Body of pancreas (tissue), 4 donors: ENCODE results near the gene CYP1A1. TPM values are rescaled to one million over a fixed set of nuclear protein-coding genes. Genes with fewer than 3 reads are reported as not detected.

Source experiments
- ATAC-seq: fragments of 150-250 bp; one replicate; pipeline ENCODE4 v1.9.1; 2016
- DNase-seq, 4 donors: peaks; one replicate each; pipeline ENCODE4 v3.0.0-alpha.2; 2019
- H3K27ac ChIP-seq, 4 donors: fragments of 200-600 bp; sonication (generic); 1 replicate in 3 of 4; 2 replicates in 1 of 4; pipeline versions ENCODE4 v1.5.1 to v1.6.1; 2016 to 2019; ENCODE audit warnings: mild to moderate bottlenecking in 1 of 4, mixed read lengths in 1 of 4, moderate library complexity in 1 of 4
- H3K27me3 ChIP-seq, 2 donors: fragments of 200-600 bp; sonication (generic); one replicate each; pipeline ENCODE4 v1.6.0; 2016; ENCODE audit warnings: mild to moderate bottlenecking in 1 of 2
- H3K36me3 ChIP-seq, 2 donors: fragments of 200-600 bp; sonication (generic); replicated peaks in 1 of 2; 2 replicates each; pipeline ENCODE4 v1.5.1; 2016; ENCODE audit warnings: low read depth in 2 of 2; ENCODE audit not compliant: insufficient read depth in 1 of 2
- H3K4me1 ChIP-seq: fragments of 200-600 bp; sonication (generic); one replicate; pipeline ENCODE4 v1.6.0; 2016
- H3K4me3 ChIP-seq, 2 donors: fragments of 200-600 bp; sonication (generic); 1 replicate in 1 of 2; 2 replicates in 1 of 2; pipeline ENCODE4 v1.5.1; 2016 to 2019
- H3K9me3 ChIP-seq, 3 donors: fragments of 200-600 bp; sonication (generic); 1 replicate in 2 of 3; 2 replicates in 1 of 3; pipeline ENCODE4 v1.5.1; 2016
- POLR2A ChIP-seq, 3 donors: fragments of 450-650 bp; IDR thresholded peaks; one replicate each; pipeline ENCODE4 v1.6.1; 2016; ENCODE audit warnings: antibody characterized with exemption in 3 of 3, mild to moderate bottlenecking in 2 of 3
- WGBS, 2 donors: methylation state at CpG; one replicate each; pipeline ENCODE4 v1.1.5; 2017; 5-methylcytosine and 5-hydroxymethylcytosine counted together
- intact Hi-C: fragments of 100-400 bp; cut with DNase I; formaldehyde crosslinking; loops from one replicate; pipeline ENCODE4 v1.15.1; 2023
- total RNA-seq, 2 donors: library from RNA; depleted of rRNA; stranded (reverse); fragments of >200 nt; gene quantifications; one replicate each; pipeline ENCODE4 v1.1.0, GENCODE V29; 2016
- TF ChIP-seq, protein P1 (sequence below), 7 experiments: fragments of 450-650 bp in 4 of 7; fragments of 200-600 bp in 3 of 7; sonication (generic) in 3 of 7; IDR thresholded peaks; one replicate each; pipeline ENCODE4 v1.5.1; 2016 to 2019; ENCODE audit warnings: antibody characterized with exemption in 7 of 7

The CYP1A1 gene
- total RNA-seq, 2 donors from 2014 or later: 1.6 TPM; not detected in 1

DNA sequence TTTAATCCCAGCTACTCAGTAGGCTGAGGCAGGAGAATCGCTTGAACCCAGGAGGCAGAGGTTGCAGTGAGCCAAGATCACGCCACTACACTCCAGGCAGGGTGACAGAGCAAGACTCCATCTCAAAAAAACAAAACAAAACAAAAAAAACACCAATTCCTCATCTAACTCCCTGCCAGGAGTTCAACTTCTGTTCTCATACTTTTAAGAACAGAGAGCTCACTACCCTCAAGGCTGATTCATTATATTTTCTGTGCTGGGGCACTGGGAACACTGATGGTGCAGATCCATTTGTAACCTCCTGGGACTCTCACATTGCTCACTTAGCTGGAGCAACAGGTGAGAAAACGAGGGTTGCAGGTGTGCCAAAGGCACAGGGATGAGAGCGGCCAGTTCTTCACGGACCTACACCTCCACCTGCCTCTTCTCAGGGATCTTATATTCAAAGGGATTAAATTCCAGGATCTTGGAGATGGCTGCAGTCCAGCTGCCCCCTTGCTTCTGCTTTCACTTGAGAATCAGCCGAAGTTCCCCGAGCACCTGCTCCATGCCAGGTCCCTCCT, 44.2 kb upstream of the CYP1A1 start:
- no peaks in the 10 kb centered on the region for H3K36me3 ChIP-seq
- intact Hi-C loops: loop anchor here (5.0 to 10.0 kb wide), 3 partner anchors 137 to 385 kb away; no protein-coding TSS in a partner anchor
- 16 to 45% methylated on average over 5 to 7 of the region's 7 CpGs for WGBS, 2 donors

DNA sequence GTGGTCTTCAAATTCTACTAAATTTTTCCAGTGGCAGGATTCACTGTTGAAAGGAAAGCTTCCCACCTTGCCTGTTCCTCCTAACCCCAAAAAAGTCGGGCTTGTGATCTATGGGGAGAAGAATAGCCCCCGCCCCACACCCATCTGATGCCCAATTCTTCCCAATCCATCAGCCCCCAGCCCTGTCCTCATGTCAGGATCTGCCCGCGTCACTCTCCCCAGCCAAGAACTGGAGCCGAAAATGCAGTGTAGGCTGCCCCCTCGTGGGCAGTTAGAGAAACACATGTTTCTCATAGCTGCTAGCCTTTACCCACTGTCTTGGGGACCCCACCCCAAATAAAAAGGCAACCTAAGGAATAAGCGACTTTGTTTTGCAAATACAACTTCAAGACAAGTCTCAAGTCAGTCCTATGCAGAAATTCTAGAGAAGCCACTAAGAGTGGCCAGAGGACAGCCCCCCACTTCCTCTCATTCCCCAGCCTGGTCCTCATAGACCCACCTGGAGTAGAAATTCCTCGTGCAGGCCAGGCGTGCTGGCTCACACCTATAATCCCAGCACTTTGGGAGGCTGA, 43.5 kb upstream of the CYP1A1 start:
- H3K27ac ChIP-seq: no peak overlapping the region
- H3K4me3 ChIP-seq: no peak overlapping the region
- H3K27me3 ChIP-seq: no peaks in the 10 kb centered on the region
- DNase-seq (peak; percentile 67 to 74 (median 68)), ATAC-seq (peak; percentile 68)
- no peaks in the 10 kb centered on the region for H3K36me3 ChIP-seq
- 1 to 2% methylated on average over 9 of the region's 9 CpGs for WGBS, 2 donors
- TF ChIP-seq, protein P1, sequence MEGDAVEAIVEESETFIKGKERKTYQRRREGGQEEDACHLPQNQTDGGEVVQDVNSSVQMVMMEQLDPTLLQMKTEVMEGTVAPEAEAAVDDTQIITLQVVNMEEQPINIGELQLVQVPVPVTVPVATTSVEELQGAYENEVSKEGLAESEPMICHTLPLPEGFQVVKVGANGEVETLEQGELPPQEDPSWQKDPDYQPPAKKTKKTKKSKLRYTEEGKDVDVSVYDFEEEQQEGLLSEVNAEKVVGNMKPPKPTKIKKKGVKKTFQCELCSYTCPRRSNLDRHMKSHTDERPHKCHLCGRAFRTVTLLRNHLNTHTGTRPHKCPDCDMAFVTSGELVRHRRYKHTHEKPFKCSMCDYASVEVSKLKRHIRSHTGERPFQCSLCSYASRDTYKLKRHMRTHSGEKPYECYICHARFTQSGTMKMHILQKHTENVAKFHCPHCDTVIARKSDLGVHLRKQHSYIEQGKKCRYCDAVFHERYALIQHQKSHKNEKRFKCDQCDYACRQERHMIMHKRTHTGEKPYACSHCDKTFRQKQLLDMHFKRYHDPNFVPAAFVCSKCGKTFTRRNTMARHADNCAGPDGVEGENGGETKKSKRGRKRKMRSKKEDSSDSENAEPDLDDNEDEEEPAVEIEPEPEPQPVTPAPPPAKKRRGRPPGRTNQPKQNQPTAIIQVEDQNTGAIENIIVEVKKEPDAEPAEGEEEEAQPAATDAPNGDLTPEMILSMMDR (IDR thresholded peaks at IDR 0.05): peak; percentile 59 to 84 (median 78)
- TF ChIP-seq POLR2A (IDR thresholded peaks at IDR 0.05): no peak
- H3K9me3 ChIP-seq: no peaks in the 10 kb centered on the region
- intact Hi-C loops: loop anchor here (5.0 to 10.0 kb wide), 2 partner anchors 137 to 384 kb away; no protein-coding TSS in a partner anchor
- H3K4me1 ChIP-seq: peaks cover 6% of the 10 kb centered on the region

More for the DNA sequence above, 44.2 kb upstream of the CYP1A1 start:
- peaks cover 6% of the 10 kb centered on the region for H3K4me1 ChIP-seq
- no peak for ATAC-seq
- no peak for TF ChIP-seq POLR2A (IDR thresholded peaks at IDR 0.05)
- TF ChIP-seq, protein P1 (IDR thresholded peaks at IDR 0.05): no peak
- H3K9me3 ChIP-seq: no peaks in the 10 kb centered on the region
- no peaks in the 10 kb centered on the region for H3K27me3 ChIP-seq
- no peak overlapping the region for H3K27ac ChIP-seq
- H3K4me3 ChIP-seq: no peak overlapping the region
- no peak for DNase-seq

DNA sequence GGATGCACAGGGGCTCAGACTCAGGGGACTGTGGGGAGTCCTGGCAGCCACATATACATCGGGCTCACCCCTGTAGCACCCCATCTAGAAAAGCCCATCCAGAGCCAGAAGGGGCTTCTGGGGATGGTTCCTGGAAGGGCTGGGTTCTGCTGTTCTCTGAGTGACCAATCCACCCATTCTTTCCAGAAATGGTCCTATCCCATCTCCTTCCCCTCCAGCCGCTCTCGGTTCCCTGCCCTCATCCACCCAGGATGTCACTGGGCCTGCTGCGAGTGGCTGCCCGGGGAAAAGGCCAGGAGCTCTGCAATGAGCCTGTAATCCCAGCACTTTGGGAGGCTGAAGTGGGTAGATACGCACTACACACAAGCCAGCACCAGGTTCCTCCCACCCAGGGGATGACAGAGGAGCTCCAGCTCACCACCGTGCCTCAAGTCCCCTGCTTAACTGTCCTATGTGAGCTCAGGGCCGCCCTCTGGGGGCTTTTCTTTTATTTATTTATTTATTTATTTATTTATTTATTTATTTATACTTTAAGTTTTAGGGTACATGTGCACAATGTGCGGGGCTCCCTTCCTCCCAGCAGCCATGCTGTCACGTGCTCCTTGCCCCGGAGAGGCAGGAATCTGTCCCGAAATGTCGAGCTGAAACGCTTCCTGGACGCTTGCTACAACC, 42.9 kb upstream of the CYP1A1 start:
- Histone ChIP-seq H3K27me3 (no peaks in the 10 kb centered on the region), H3K27ac (no peak overlapping the region), H3K4me3 (no peak overlapping the region), H3K4me1 (peaks cover 6% of the 10 kb centered on the region), H3K36me3 (no peaks in the 10 kb centered on the region), H3K9me3 (no peaks in the 10 kb centered on the region)
- intact Hi-C loops: loop anchor here (5.0 to 10.0 kb wide), 2 partner anchors 136 to 383 kb away; no protein-coding TSS in a partner anchor
- WGBS, 2 donors: 25 to 26% methylated on average over 14 to 15 of the region's 15 CpGs
- ATAC-seq (no peak), DNase-seq (no peak)
- TF ChIP-seq, protein P1 (IDR thresholded peaks at IDR 0.05): no peak

DNA sequence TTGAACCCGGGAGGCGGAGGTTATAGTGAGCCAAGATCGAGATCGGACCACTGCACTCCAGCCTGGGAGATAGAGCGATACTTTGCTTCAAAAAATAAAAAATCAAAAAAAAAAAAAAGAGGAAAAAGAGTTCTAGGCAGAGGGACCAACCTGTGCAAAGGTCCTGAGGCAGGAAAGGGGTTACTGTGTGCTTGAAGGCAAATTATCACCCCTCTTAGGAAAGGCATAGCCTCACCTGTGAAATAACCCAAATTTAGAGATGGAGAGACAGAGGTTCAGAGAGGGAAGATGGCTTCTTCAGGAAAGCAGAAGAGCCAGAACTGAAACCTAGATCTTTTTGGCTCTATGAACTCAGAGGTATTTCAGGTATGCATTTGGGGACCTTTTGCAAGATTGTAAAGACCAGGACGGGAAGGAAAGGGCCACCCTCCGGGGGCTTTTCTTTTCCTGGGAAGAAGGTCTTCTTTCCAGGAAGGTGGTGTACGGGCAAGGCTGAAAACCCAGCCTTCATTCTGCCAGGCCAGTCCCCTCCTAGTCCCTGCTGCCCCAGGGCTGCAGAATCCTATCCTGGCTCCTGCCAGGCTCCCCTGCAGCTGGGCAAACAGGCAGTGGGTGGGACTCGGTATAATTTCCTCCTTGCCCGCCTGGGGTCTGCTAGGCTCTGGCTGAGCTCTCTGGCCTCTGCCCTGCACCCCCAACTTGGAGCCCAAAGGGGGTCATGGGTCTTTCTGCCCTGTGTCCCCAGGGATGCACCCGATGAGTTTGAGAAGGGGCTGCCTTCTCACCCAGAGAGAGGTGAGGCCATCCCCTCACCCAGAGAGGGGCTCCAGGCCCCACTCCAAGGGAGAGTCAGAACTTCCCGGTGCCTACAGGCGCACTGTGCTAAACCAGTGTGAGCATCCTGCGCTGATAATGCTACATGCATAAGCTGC, 42.1 kb upstream of the CYP1A1 start:
- no peak for ATAC-seq
- WGBS, 2 donors: 52 to 72% methylated on average over 10 to 14 of the region's 14 CpGs
- H3K27ac ChIP-seq: no peak overlapping the region
- H3K27me3 ChIP-seq: no peaks in the 10 kb centered on the region
- intact Hi-C loops: loop anchor here (5.0 to 10.0 kb wide), 2 partner anchors 135 to 383 kb away; no protein-coding TSS in a partner anchor
- H3K4me3 ChIP-seq: no peak overlapping the region
- DNase-seq: no peak
- H3K4me1 ChIP-seq: peaks cover 6% of the 10 kb centered on the region
- no peaks in the 10 kb centered on the region for H3K9me3 ChIP-seq
- no peak for TF ChIP-seq POLR2A (IDR thresholded peaks at IDR 0.05)
- TF ChIP-seq, protein P1 (IDR thresholded peaks at IDR 0.05): no peak
- no peaks in the 10 kb centered on the region for H3K36me3 ChIP-seq
